OCI-LY7 (cell line): ENCODE data around the gene IL13RA2.

Experiments
- CTCF ChIP-seq: fragments of 200-600 bp; sonication (generic); conservative IDR thresholded peaks from 2 replicates; pipeline ENCODE4 v1.5.1; 2014; ENCODE audit warnings: mild to moderate bottlenecking, antibody characterized with exemption, low read length, moderate library complexity, mixed read lengths
- EZH2phosphoT487 ChIP-seq: fragments of 200-600 bp; sonication (generic); IDR thresholded peaks from 2 replicates; pipeline ENCODE4 v1.6.1; 2018; ENCODE audit warnings: low read depth, borderline replicate concordance, mild to moderate bottlenecking, mixed run types, antibody characterized with exemption, low read length, moderate library complexity, mixed read lengths

- no peak for TF ChIP-seq CTCF
- TF ChIP-seq EZH2phosphoT487: no peak
Measured at GRCh38 chrX:115017455-115017854, at the start of gene IL13RA2.
